Trophoblast cell (in vitro differentiated cells and primary cell): ENCODE data around the gene ANKRD55.

Experiments
- DNase-seq, 2 donors: peaks; one replicate each; pipeline ENCODE4 v3.0.0-alpha.2; 2016
- H2AFZ ChIP-seq: 2 replicates; pipeline ENCODE4 v1.6.1; 2013; ENCODE audit warnings: low read length, moderate library complexity, mild to moderate bottlenecking; ENCODE audit not compliant: insufficient read depth, poor library complexity
- H2AK5ac ChIP-seq: 2 replicates; pipeline ENCODE4 v1.6.1; 2013; ENCODE audit warnings: mild to moderate bottlenecking, low read length
- H2BK120ac ChIP-seq: 2 replicates; pipeline ENCODE4 v1.6.1; 2013; ENCODE audit warnings: low read length, mild to moderate bottlenecking, moderate library complexity; ENCODE audit not compliant: insufficient read depth, poor library complexity
- H2BK12ac ChIP-seq: 2 replicates; pipeline ENCODE4 v1.6.1; 2013; ENCODE audit warnings: mild to moderate bottlenecking, low read length, moderate library complexity
- H2BK5ac ChIP-seq: 2 replicates; pipeline ENCODE4 v1.6.1; 2013; ENCODE audit warnings: low read length, low read depth, moderate library complexity, mild to moderate bottlenecking; ENCODE audit not compliant: poor library complexity
- H3K14ac ChIP-seq: 2 replicates; pipeline ENCODE4 v1.6.1; 2013; ENCODE audit warnings: mild to moderate bottlenecking, low read length
- H3K18ac ChIP-seq: 2 replicates; pipeline ENCODE4 v1.6.1; 2013; ENCODE audit warnings: mild to moderate bottlenecking, low read length
- H3K23ac ChIP-seq: 2 replicates; pipeline ENCODE4 v1.6.1; 2013; ENCODE audit warnings: low read length
- H3K27ac ChIP-seq: 2 replicates; pipeline ENCODE4 v1.5.1; 2013; ENCODE audit warnings: low read depth, mild to moderate bottlenecking, inconsistent platforms, low read length, moderate library complexity
- H3K27me3 ChIP-seq: 2 replicates; pipeline ENCODE4 v1.6.1; 2013; ENCODE audit warnings: inconsistent platforms, mild to moderate bottlenecking, low read length, moderate library complexity; ENCODE audit not compliant: insufficient read depth
- H3K36me3 ChIP-seq, 2 experiments: 1 replicate in 1 of 2; 2 replicates in 1 of 2; pipeline ENCODE4 v1.6.1; 2013; ENCODE audit warnings: low read length in 2 of 2, mild to moderate bottlenecking in 2 of 2, moderate library complexity in 1 of 2; ENCODE audit not compliant: insufficient read depth in 2 of 2, control insufficient read depth in 1 of 2
- H3K4ac ChIP-seq: 2 replicates; pipeline ENCODE4 v1.6.1; 2013; ENCODE audit warnings: low read depth, mild to moderate bottlenecking, low read length, moderate library complexity
- H3K4me1 ChIP-seq, 2 experiments: 1 replicate in 1 of 2; 2 replicates in 1 of 2; pipeline ENCODE4 v1.6.1; 2013; ENCODE audit warnings: low read length in 2 of 2, mild to moderate bottlenecking in 2 of 2, moderate library complexity in 1 of 2; ENCODE audit not compliant: insufficient read depth in 2 of 2, control insufficient read depth in 1 of 2
- H3K4me2 ChIP-seq: 2 replicates; pipeline ENCODE4 v1.6.1; 2013; ENCODE audit warnings: inconsistent platforms, mild to moderate bottlenecking, low read length, moderate library complexity
- H3K4me3 ChIP-seq: 2 replicates; pipeline ENCODE4 v1.5.1; 2013; ENCODE audit warnings: mild to moderate bottlenecking, low read depth, low read length, inconsistent platforms
- H3K79me1 ChIP-seq: one replicate; pipeline ENCODE4 v1.6.1; 2013; ENCODE audit warnings: low read length
- H3K79me2 ChIP-seq: 2 replicates; pipeline ENCODE4 v1.6.1; 2013; ENCODE audit warnings: low read length, mild to moderate bottlenecking; ENCODE audit not compliant: control insufficient read depth, insufficient read depth, poor library complexity
- H3K9ac ChIP-seq: 2 replicates; pipeline ENCODE4 v1.6.1; 2013; ENCODE audit warnings: mild to moderate bottlenecking, low read length
- H3K9me3 ChIP-seq: 2 replicates; pipeline ENCODE4 v1.6.1; 2013; ENCODE audit warnings: low read depth, mild to moderate bottlenecking, control low read depth, inconsistent platforms, low read length; ENCODE audit not compliant: insufficient read depth
- H4K12ac ChIP-seq: 2 replicates; pipeline ENCODE4 v1.6.1; 2013; ENCODE audit warnings: low read depth, mild to moderate bottlenecking, low read length, moderate library complexity
- H4K8ac ChIP-seq: 2 replicates; pipeline ENCODE4 v1.6.1; 2013; ENCODE audit warnings: low read depth, mild to moderate bottlenecking, low read length, moderate library complexity
- H4K91ac ChIP-seq: one replicate; pipeline ENCODE4 v1.6.1; 2013; ENCODE audit warnings: low read depth, mild to moderate bottlenecking, low read length, moderate library complexity
- WGBS: extraction: QIAGEN DNeasy Blood & Tissue Kit; methylation state at CpG from one replicate; pipeline ENCODE4 v1.1.7; 2013; ENCODE audit warnings: missing lambda C conversion rate; ENCODE audit not compliant: insufficient read length, insufficient coverage; ENCODE audit errors: extremely low coverage; 5-methylcytosine and 5-hydroxymethylcytosine counted together

Gene ANKRD55

DNA sequence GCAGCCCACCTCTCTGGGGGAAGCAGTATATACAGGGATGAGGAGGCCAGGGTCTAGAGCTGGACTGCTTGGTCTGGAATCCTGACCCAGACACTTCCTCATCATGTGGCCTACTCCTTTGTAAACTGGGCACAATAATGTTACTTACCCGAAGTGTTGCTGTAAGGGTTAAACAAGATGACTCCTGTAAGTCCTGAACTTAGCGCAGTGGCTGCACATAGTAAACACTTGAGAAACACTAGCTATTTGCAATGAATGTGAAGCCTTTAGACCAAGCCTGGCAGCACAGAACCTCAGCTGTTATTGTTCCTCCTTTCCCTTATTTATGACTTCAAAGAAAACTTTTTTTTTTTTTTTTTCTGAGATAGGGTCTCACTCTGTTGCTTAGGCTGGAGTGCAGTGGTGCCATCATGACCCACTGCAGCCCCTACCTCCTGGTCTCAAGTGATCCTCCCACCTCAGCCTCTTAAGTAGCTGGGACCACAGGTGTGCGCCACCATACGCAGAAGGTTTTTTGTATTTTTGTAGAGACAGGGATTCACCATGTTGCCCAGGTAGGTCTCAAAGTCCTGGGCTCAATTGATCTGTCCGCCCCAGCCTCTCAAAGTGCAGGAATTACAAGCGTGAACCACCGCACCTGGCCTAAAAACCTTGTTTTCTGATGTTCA, 142.2 kb downstream of the ANKRD55 start:
- Histone ChIP-seq H3K18ac (no peak overlapping the region), H3K4me2 (no peak overlapping the region), H3K9me3 (no peaks in the 10 kb centered on the region), H3K36me3 (no peaks in the 10 kb centered on the region), H2AFZ (no peak overlapping the region), H2BK5ac (no peak overlapping the region), H3K9ac (no peak overlapping the region), H4K8ac (no peak overlapping the region), H3K27ac (no peak overlapping the region), H3K14ac (no peak overlapping the region), H4K91ac (no peak overlapping the region), H3K79me1 (peaks cover 3% of the 10 kb centered on the region), H4K12ac (no peak overlapping the region), H3K4me1 (peaks cover 5 to 6% of the 10 kb centered on the region in 2 experiments), H2BK12ac (no peak overlapping the region), H3K4ac (no peak overlapping the region), H2AK5ac (no peak overlapping the region), H3K4me3 (no peak overlapping the region), H3K79me2 (no peaks in the 10 kb centered on the region), H3K27me3 (no peaks in the 10 kb centered on the region), H3K23ac (no peak overlapping the region), H2BK120ac (no peak overlapping the region)
- WGBS: no CpG with 5 or more reads among the region's 7 CpGs
- no peak for DNase-seq

DNA sequence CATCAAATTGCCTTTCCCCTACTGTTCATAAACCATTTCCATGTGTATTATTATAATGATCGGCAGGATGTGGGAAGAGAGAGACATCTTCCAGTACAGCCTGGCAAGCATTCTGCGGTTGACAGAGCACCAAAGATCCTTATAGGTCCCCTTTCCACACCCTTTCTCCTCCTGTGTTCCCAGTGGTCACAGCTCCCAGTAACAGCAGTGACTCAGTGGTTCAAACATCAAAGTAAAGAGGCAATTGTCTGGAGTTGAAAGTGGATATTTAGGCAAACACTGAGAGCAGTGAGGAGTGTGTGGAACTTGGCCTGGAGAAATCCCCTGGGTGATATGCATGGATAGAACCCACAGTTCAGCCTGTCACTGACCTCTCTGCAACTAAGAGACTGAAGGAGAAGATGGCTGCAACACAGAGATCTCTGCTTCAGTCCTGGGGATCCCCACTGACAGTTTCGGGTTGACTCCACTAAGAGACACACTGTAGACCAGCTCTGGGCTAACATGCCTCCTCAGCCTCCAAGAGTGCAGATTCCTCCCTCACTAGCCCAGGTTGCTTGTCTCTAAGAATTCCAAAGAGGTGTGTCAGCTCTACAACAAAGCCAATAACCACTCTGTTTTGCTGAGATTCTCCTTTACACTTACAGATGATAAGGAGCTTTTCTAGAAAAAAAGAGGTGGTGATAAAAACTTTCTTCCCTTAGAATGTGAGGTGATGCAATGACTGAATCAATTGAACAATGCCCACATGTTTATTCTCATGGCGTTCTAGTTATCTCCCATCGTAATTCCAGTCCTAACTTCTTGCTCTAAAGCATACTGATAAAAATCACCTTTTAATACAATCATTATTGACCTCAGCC, 143.9 kb downstream of the ANKRD55 start:
- Histone ChIP-seq H2BK12ac (peak overlapping the region; percentile 21), H3K4me3 (no peak overlapping the region), H3K23ac (no peak overlapping the region), H3K4me1 (peaks cover 5 to 6% of the 10 kb centered on the region in 2 experiments), H3K18ac (no peak overlapping the region), H3K36me3 (no peaks in the 10 kb centered on the region), H3K79me2 (no peaks in the 10 kb centered on the region), H2AK5ac (no peak overlapping the region), H2BK5ac (peak overlapping the region; percentile 24), H3K27me3 (no peaks in the 10 kb centered on the region), H3K14ac (no peak overlapping the region), H4K8ac (no peak overlapping the region), H3K4ac (no peak overlapping the region), H2BK120ac (no peak overlapping the region), H3K4me2 (no peak overlapping the region), H3K9me3 (no peaks in the 10 kb centered on the region), H4K12ac (no peak overlapping the region), H3K27ac (peak overlapping the region; percentile 19), H3K79me1 (peaks cover 3% of the 10 kb centered on the region), H2AFZ (no peak overlapping the region), H4K91ac (peak overlapping the region; percentile 42), H3K9ac (no peak overlapping the region)
- no CpG with 5 or more reads among the region's 5 CpGs for WGBS
- DNase-seq: peak; percentile 73 to 92

DNA sequence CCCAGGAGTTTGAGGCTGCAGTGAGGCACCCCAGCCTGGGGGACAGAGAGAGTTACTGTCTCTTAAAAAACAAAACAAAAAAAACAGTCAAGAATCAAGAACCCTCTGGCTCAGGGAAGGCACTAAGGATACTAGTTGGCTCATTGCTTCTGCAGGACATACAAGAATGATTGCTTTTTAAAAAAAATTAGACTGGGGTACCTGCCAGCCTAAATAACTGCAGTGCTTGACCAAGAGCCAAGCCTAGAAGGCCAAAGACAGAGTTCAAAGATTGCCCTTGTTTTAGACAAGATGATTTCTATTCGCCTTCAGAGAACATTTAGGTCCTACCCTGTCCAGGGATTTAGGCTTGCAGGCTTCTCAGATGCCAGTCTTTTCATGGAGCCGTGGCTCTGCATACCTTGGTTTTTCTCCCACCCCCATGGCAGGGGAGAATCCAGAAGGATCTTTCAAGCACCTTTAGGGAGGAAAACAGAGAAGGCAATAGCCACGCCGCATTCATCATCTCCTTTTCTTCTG, 144.6 kb downstream of the ANKRD55 start:
- no peak overlapping the region for H3K4me2 ChIP-seq
- H3K79me1 ChIP-seq: peaks cover 3% of the 10 kb centered on the region
- no peak overlapping the region for H2AFZ ChIP-seq
- no peaks in the 10 kb centered on the region for H3K36me3 ChIP-seq
- H3K4ac ChIP-seq: no peak overlapping the region
- peak overlapping the region; percentile 19 for H3K27ac ChIP-seq
- H4K12ac ChIP-seq: no peak overlapping the region
- no peak overlapping the region for H2BK5ac ChIP-seq
- no peaks in the 10 kb centered on the region for H3K9me3 ChIP-seq
- no CpG with 5 or more reads among the region's 4 CpGs for WGBS
- no peak overlapping the region for H3K18ac ChIP-seq
- no peak overlapping the region for H2BK12ac ChIP-seq
- H4K91ac ChIP-seq: no peak overlapping the region
- no peak overlapping the region for H3K23ac ChIP-seq
- no peak overlapping the region for H4K8ac ChIP-seq
- H3K79me2 ChIP-seq: no peaks in the 10 kb centered on the region
- H3K14ac ChIP-seq: no peak overlapping the region
- DNase-seq: no peak
- H3K9ac ChIP-seq: no peak overlapping the region
- H2AK5ac ChIP-seq: no peak overlapping the region
- peaks cover 5 to 6% of the 10 kb centered on the region in 2 experiments for H3K4me1 ChIP-seq
- H3K4me3 ChIP-seq: no peak overlapping the region
- H2BK120ac ChIP-seq: no peak overlapping the region
- H3K27me3 ChIP-seq: no peaks in the 10 kb centered on the region

DNA sequence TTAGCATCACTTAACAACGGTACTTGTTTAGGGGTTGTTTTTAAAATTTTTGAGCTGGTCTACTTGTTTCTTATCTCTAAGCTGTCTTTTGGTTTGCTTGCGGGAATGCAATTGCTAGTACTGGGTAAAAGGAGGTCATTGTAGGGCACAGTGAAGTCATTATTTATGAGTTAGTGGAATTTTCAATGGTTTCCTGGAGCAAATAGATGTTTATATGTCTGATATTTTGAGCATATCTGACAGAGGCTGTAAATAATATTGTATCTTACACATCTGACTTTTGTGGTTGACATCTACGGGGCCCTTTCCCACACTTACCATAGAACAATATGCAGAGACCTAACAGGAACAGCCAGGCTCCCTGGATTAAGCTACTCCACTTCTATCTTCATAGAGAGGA, 147.9 kb downstream of the ANKRD55 start:
- Histone ChIP-seq H3K23ac (no peak overlapping the region), H3K4me3 (no peak overlapping the region), H2AK5ac (no peak overlapping the region), H2BK120ac (no peak overlapping the region), H3K9me3 (no peaks in the 10 kb centered on the region), H3K27ac (no peak overlapping the region), H3K36me3 (no peaks in the 10 kb centered on the region), H3K9ac (no peak overlapping the region), H3K4me1 (peaks cover 5 to 6% of the 10 kb centered on the region in 2 experiments), H3K14ac (no peak overlapping the region), H3K4me2 (no peak overlapping the region), H4K91ac (no peak overlapping the region), H4K8ac (no peak overlapping the region), H4K12ac (no peak overlapping the region), H3K4ac (no peak overlapping the region), H3K79me2 (no peaks in the 10 kb centered on the region), H2AFZ (no peak overlapping the region), H3K27me3 (no peaks in the 10 kb centered on the region), H2BK5ac (no peak overlapping the region), H2BK12ac (no peak overlapping the region), H3K18ac (no peak overlapping the region), H3K79me1 (peaks cover 3% of the 10 kb centered on the region)
- no peak for DNase-seq
- WGBS: no CpG with 5 or more reads among the region's 3 CpGs
